Measurements from ENCODE around the gene CCDC27.

DNA sequence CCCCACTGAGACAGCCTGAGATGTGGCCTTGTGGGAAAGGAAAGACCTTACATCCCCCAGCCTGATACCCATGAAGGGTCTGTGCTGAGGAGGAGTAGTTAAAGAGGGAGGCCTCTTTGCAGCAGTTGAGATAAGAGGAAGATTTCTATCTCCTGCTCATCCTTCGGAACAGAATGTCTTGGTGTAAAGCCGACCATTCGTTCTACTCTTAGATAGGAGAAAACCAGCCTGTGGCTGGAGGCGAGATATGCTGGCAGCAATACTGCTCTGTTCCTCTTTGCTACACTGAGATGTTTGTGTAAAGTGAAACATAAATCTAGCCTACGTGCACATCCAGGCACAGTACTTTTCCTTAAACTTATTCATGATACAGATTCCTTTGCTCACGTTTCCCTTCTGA, 1.5 kb upstream of the CCDC27 start:
- TF ChIP-seq POLR2AphosphoS5 (IDR thresholded peaks at IDR 0.05) (no peak), EP300 (IDR thresholded peaks at IDR 0.05) (no peak)
- TF ChIP-seq, protein P1, sequence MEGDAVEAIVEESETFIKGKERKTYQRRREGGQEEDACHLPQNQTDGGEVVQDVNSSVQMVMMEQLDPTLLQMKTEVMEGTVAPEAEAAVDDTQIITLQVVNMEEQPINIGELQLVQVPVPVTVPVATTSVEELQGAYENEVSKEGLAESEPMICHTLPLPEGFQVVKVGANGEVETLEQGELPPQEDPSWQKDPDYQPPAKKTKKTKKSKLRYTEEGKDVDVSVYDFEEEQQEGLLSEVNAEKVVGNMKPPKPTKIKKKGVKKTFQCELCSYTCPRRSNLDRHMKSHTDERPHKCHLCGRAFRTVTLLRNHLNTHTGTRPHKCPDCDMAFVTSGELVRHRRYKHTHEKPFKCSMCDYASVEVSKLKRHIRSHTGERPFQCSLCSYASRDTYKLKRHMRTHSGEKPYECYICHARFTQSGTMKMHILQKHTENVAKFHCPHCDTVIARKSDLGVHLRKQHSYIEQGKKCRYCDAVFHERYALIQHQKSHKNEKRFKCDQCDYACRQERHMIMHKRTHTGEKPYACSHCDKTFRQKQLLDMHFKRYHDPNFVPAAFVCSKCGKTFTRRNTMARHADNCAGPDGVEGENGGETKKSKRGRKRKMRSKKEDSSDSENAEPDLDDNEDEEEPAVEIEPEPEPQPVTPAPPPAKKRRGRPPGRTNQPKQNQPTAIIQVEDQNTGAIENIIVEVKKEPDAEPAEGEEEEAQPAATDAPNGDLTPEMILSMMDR (IDR thresholded peaks at IDR 0.05): no peak
